Keratinocyte (primary cell): Measurements from ENCODE around the gene MRPS10. TPM values are rescaled to one million over a fixed set of nuclear protein-coding genes. Genes with fewer than 3 reads are reported as not detected.

Source experiments
- DNase-seq: peaks from one replicate; pipeline ENCODE4 v3.0.0-alpha.2; 2011; ENCODE audit warnings: low read depth, missing footprints, low spot score
- FAIRE-seq: peaks from 2 replicates; lab custom pipeline; 2011; peaks lifted over from hg19 to GRCh38; lab: Jason Lieb, UNC
- H2AFZ ChIP-seq: 2 replicates; pipeline ENCODE4 v1.6.0; 2012; ENCODE audit warnings: low read length, control low read depth, inconsistent platforms; ENCODE audit not compliant: control insufficient read depth
- H3K27ac ChIP-seq: 2 replicates; pipeline ENCODE4 v1.5.1; 2011; ENCODE audit warnings: low read length; ENCODE audit not compliant: control insufficient read depth, insufficient read depth
- H3K27me3 ChIP-seq: 3 replicates; pipeline ENCODE4 v1.6.0; 2011; ENCODE audit warnings: low read length; ENCODE audit not compliant: control insufficient read depth, insufficient read depth; ENCODE audit errors: extremely low read depth
- H3K36me3 ChIP-seq, 2 experiments: 2 replicates in 1 of 2; 3 replicates in 1 of 2; pipeline ENCODE4 v1.5.1; 2011; ENCODE audit warnings: low read length in 2 of 2, mild to moderate bottlenecking in 1 of 2; ENCODE audit not compliant: control insufficient read depth in 2 of 2, insufficient read depth in 2 of 2; ENCODE audit errors: extremely low read depth in 1 of 2
- H3K4me1 ChIP-seq: 3 replicates; pipeline ENCODE4 v1.5.1; 2011; ENCODE audit warnings: low read length; ENCODE audit not compliant: control insufficient read depth, insufficient read depth; ENCODE audit errors: extremely low read depth
- H3K4me2 ChIP-seq: 3 replicates; pipeline ENCODE4 v1.6.0; 2011; ENCODE audit warnings: low read depth, low read length; ENCODE audit not compliant: control insufficient read depth, insufficient read depth; ENCODE audit errors: extremely low read depth
- H3K4me3 ChIP-seq, 3 experiments: fragments of 200-600 bp in 1 of 3; sonication (generic) in 1 of 3; 2 replicates in 2 of 3; 3 replicates in 1 of 3; pipeline ENCODE4 v1.5.1; 2011 to 2016; ENCODE audit warnings: low read length in 3 of 3, mild to moderate bottlenecking in 3 of 3, control low read depth in 2 of 3, inconsistent platforms in 1 of 3, low read depth in 1 of 3, mixed read lengths in 1 of 3, mixed run types in 1 of 3, moderate library complexity in 1 of 3; ENCODE audit not compliant: control insufficient read depth in 2 of 3, insufficient read depth in 2 of 3; ENCODE audit errors: extremely low read depth in 1 of 3
- H3K79me2 ChIP-seq: 2 replicates; pipeline ENCODE4 v1.6.0; 2012; ENCODE audit warnings: low read length; ENCODE audit not compliant: control insufficient read depth, insufficient read depth
- H3K9ac ChIP-seq: 3 replicates; pipeline ENCODE4 v1.6.0; 2011; ENCODE audit warnings: low read length; ENCODE audit not compliant: control insufficient read depth, insufficient read depth; ENCODE audit errors: extremely low read depth
- H3K9me1 ChIP-seq: 3 replicates; pipeline ENCODE4 v1.6.0; 2011; ENCODE audit warnings: low read length; ENCODE audit not compliant: control insufficient read depth, insufficient read depth; ENCODE audit errors: extremely low read depth
- H3K9me3 ChIP-seq: 2 replicates; pipeline ENCODE4 v1.5.1; 2012; ENCODE audit warnings: low read depth, low read length; ENCODE audit not compliant: control insufficient read depth
- H4K20me1 ChIP-seq: 3 replicates; pipeline ENCODE4 v1.6.0; 2011; ENCODE audit warnings: low read length; ENCODE audit not compliant: control insufficient read depth, insufficient read depth; ENCODE audit errors: extremely low read depth
- EZH2 ChIP-seq: IDR thresholded peaks from one replicate; pipeline ENCODE4 v1.6.1; 2012; ENCODE audit warnings: inconsistent platforms, mild to moderate bottlenecking, low read length, moderate library complexity
- dilution Hi-C: fragments of 300-500 bp; cut with MboI; formaldehyde crosslinking; loops from one replicate; pipeline ENCODE4 v1.7.0; 2020; ENCODE audit warnings: low sequenced_read_pairs; ENCODE audit not compliant: extremely low pct_ligation_motif_present
- polyA plus RNA-seq, 5 experiments: library from polyadenylated mRNA; depleted of rRNA in 3 of 5; stranded (reverse) in 3 of 5; stranded (forward) in 1 of 5; unstranded in 1 of 5; fragments of >200 nt; gene quantifications; 1 replicate in 1 of 5; 2 replicates in 3 of 5; 3 replicates in 1 of 5; pipeline versions ENCODE4 v1.2.1 to v1.2.3, GENCODE V29; 2011 to 2012; ENCODE audit warnings: missing spikeins in 2 of 5, low read depth in 1 of 5, low replicate concordance in 1 of 5
- TF ChIP-seq, protein P1 (sequence below), 3 experiments: IDR thresholded peaks in 1 of 3; conservative IDR thresholded peaks in 1 of 3; optimal IDR thresholded peaks in 1 of 3; 2 replicates in 2 of 3; 3 replicates in 1 of 3; pipeline versions ENCODE3 to v1.5.1; 2011; ENCODE audit warnings: low read length in 3 of 3, mild to moderate bottlenecking in 3 of 3, moderate library complexity in 2 of 3, control low read depth in 1 of 3, inconsistent platforms in 1 of 3; ENCODE audit not compliant: insufficient read depth in 2 of 3; ENCODE audit errors: extremely low read depth in 1 of 3

MRPS10 gene
- polyA plus RNA-seq, 1 donor (not counting 4 experiments of a cell fraction or from before 2014, with no cell fraction given): 80.1 TPM

DNA sequence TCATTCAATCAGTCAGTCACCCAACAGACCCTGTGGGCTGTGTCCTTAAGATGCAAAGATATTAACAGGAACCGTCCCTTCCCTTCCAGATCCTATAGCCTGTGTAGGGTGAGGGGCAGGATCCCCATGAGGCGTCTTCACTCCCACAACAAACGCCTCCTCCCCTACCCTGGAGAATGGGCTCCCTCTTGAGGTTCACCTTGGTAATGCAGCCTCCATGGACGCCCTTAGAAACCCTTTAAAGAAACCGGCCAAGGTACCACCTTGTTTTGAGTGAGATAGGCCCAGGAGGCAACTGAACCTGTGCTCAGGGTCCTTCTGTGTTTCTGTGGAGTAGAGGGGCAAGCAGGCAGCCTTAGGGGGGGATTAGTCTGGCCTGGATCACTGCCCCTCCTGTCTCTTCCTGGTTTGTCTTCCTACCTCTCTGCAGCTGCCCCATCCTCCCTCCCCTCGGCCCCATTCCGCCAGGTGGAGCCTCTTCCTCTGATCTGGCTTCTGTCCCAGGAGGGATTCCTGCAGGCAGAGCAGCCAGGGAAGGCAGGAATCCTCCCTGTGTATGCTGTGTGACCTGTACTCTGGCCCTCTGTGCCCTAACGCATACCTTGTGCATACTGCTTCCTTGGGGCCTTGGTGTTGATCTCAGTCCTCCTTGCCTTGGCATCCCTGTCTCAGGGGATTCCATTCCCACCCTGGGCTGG, 51.1 kb downstream of the MRPS10 start:
- Histone ChIP-seq H3K36me3 (no peaks in the 10 kb centered on the region), H4K20me1 (no peaks in the 10 kb centered on the region), H3K27ac (no peak overlapping the region), H3K27me3 (no peaks in the 10 kb centered on the region), H3K9me3 (no peaks in the 10 kb centered on the region), H3K9me1 (no peaks in the 10 kb centered on the region), H3K4me3 (no peak overlapping the region), H3K4me2 (peak overlapping the region; percentile 69), H3K4me1 (peaks cover 6% of the 10 kb centered on the region), H3K9ac (no peak overlapping the region), H3K79me2 (no peaks in the 10 kb centered on the region), H2AFZ (peak overlapping the region; percentile 96)
- TF ChIP-seq, protein P1, sequence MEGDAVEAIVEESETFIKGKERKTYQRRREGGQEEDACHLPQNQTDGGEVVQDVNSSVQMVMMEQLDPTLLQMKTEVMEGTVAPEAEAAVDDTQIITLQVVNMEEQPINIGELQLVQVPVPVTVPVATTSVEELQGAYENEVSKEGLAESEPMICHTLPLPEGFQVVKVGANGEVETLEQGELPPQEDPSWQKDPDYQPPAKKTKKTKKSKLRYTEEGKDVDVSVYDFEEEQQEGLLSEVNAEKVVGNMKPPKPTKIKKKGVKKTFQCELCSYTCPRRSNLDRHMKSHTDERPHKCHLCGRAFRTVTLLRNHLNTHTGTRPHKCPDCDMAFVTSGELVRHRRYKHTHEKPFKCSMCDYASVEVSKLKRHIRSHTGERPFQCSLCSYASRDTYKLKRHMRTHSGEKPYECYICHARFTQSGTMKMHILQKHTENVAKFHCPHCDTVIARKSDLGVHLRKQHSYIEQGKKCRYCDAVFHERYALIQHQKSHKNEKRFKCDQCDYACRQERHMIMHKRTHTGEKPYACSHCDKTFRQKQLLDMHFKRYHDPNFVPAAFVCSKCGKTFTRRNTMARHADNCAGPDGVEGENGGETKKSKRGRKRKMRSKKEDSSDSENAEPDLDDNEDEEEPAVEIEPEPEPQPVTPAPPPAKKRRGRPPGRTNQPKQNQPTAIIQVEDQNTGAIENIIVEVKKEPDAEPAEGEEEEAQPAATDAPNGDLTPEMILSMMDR (optimal IDR thresholded peaks at IDR 0.05 in 1 of 3, IDR thresholded peaks at IDR 0.05 in 1 of 3, conservative IDR thresholded peaks at IDR 0.05 in 1 of 3; ENCODE audit: extremely low read depth in 1 of 3, insufficient read depth in 2 of 3, low read length in 3 of 3): peak; percentile 85 to 98 (median 88)
- TF ChIP-seq EZH2: no peak
- no peak for FAIRE-seq
- peak; percentile 46 for DNase-seq
- dilution Hi-C loops: no loop called here

DNA sequence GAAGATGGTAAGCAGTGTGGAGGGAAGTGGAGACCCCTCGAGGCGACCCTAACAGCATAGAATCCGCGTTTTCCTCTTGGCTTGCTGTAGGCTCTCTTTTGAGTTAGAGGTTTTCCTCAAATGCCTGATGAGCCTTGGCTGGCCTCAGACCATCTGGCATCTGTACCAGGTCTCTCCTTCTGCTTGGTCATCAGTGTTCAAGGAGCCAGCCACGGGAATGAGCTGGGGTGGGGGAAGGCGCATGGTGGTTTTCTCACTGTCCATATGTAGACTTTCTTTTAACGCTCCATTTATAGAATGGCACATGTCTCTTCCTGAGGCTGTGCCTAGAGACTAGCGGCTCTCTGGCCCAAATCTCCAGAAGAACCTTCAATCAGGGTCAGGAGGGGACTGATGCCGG, 52.6 kb downstream of the MRPS10 start:
- Histone ChIP-seq H3K9me1 (no peaks in the 10 kb centered on the region), H3K9me3 (no peaks in the 10 kb centered on the region), H3K4me1 (peaks cover 15% of the 10 kb centered on the region), H3K36me3 (no peaks in the 10 kb centered on the region), H2AFZ (no peak overlapping the region), H3K4me3 (no peak overlapping the region), H3K79me2 (no peaks in the 10 kb centered on the region), H4K20me1 (no peaks in the 10 kb centered on the region), H3K9ac (no peak overlapping the region), H3K27me3 (no peaks in the 10 kb centered on the region), H3K4me2 (no peak overlapping the region), H3K27ac (no peak overlapping the region)
- FAIRE-seq (no peak), DNase-seq (no peak)
- dilution Hi-C loops: no loop called here
- TF ChIP-seq EZH2: no peak
- TF ChIP-seq, protein P1 (optimal IDR thresholded peaks at IDR 0.05 in 1 of 3, IDR thresholded peaks at IDR 0.05 in 1 of 3, conservative IDR thresholded peaks at IDR 0.05 in 1 of 3; ENCODE audit: extremely low read depth in 1 of 3, insufficient read depth in 2 of 3, low read length in 3 of 3): no peak
